AG09319 (cell line): ENCODE results near the gene SLC4A1AP.

Source experiments
- DNase-seq: peaks from one replicate; pipeline ENCODE4 v3.0.0-alpha.2; 2010; ENCODE audit warnings: low read depth; ENCODE audit errors: extremely low read depth
- CTCF ChIP-seq: IDR thresholded peaks from 2 replicates; pipeline ENCODE4 v1.5.1; 2011; ENCODE audit warnings: low read depth, mild to moderate bottlenecking, inconsistent platforms, low read length, moderate library complexity

SLC4A1AP gene

GRCh38 chr2:27689424-27689823, 25.7 kb downstream of the SLC4A1AP start:
- no peak for DNase-seq
- no peak for TF ChIP-seq CTCF

GRCh38 chr2:27690052-27690451, 26.4 kb downstream of the SLC4A1AP start:
- no peak for TF ChIP-seq CTCF
- no peak for DNase-seq

GRCh38 chr2:27697660-27698059, 34.0 kb downstream of the SLC4A1AP start:
- DNase-seq: no peak
- TF ChIP-seq CTCF: no peak

GRCh38 chr2:27701676-27702075, 38.0 kb downstream of the SLC4A1AP start:
- TF ChIP-seq CTCF: no peak
- no peak for DNase-seq

- no peak for DNase-seq
- no peak for TF ChIP-seq CTCF
Observed at GRCh38 chr2:27702302-27702701, 38.6 kb downstream of the SLC4A1AP start.

- TF ChIP-seq CTCF: peak; percentile 84
- DNase-seq: peak; percentile 95
Observed at GRCh38 chr2:27703638-27704341, 40.1 kb downstream of the SLC4A1AP start.

DNA sequence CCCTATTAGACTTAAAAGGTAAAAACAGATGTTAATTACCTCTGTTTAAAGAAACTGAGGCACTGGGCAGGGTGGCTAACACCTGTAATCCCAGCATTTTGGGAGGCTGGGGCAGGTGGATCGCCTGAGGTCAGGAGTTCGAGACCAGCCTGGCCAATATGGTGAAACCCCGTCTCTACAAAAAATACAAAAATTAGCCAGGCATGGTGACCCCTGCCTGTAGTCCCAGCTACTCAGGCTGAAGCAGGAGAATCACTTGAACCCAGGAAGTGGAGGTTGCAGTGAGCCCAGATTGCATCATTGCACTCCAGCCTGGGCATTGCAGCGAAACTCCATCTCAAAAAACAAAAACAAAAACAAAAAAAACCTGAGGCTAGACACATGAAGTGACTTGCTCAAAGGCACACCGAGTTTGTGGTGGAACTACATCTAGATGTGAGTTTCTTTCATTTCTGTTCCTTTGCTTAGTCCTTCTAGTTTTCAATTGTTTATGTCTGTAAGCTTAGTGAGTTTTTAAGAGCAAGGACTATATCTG, 40.7 kb downstream of the SLC4A1AP start:
- TF ChIP-seq CTCF: no peak
- no peak for DNase-seq
